ENCODE measurements around the gene COL11A2.

COL11A2 gene

GRCh38 chr6:33165581-33166258 is 26.5 kb downstream of the COL11A2 start:
- H3K27ac ChIP-seq, result no peak overlapping the region
- DNase-seq (ENCODE audit: low spot score), result no peak
- no peak for TF ChIP-seq CTCF (conservative IDR thresholded peaks at IDR 0.05; ENCODE audit: low read depth)
- POLR2A ChIA-PET (ENCODE audit: low non-redundant PET), result no interaction called here
- CTCF ChIA-PET, result no interaction called here

DNA sequence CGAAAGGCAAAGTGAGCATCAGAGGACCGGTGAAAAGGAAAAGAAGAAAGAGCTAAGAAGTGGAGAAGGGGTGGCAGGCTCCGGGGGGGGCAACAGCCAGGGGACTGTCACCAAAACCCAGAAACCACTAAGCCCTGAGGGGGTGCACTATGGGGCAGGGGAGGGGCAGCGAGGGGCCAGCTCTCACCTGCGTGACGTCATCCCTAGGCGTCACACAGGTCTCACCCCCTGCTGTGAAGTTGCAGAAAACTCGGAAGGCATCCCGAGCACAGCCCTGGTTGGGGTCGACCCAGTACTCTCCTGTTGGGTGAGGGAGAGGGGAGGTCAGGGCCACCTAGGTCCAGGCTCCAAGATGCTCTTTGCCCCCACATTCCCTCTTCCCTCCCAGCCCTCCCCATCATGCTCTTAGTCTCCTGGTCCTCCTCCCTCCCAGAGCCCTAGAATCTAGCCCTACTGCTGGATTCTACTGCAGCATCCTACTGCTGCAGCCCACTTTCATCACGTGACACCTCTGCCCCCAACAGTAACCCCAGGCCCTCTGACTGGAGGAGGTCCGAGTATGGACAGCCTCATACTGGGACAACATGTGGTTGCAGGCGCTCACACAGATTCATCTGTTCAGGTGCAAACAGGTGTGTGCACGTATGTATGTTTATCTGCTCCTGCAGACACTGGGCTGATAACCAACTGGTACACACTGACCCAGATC is 27.4 kb downstream of the COL11A2 start:
- no peak for TF ChIP-seq CTCF (conservative IDR thresholded peaks at IDR 0.05; ENCODE audit: low read depth)
- ChIA-PET POLR2A (ENCODE audit: low non-redundant PET) (no interaction called here), CTCF (interaction anchor here (0.6 to 1.3 kb wide), 3 partner anchors 9 to 83 kb away, joined by 3 to 4 read pairs (median 3); no protein-coding TSS in a partner anchor)
- no peak overlapping the region for H3K27ac ChIP-seq
- no peak for DNase-seq (ENCODE audit: low spot score)

DNA sequence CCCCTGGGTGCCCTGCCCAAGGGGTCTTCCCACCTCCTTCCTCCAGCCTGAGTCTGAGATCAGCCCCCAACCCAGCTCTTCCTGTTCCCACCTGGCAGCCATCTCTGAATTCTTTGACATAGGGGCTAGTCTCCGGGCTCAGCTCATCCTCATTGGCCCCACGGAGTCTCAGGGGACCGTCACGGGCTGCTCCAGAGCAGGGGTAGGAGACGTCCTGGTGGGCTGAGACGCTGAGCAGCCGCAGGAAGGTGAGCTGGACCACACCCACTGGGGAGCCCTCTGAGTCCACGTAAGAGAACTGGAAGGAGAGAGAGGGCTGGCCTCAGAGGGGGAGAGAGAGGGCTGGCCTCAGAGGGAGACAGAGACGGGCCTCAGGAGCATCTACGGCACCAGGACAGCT is 28.1 kb downstream of the COL11A2 start:
- CTCF ChIA-PET, result interaction anchor here (1.1 to 1.3 kb wide), 2 partner anchors 8 to 84 kb away, joined by 3 read pairs; no protein-coding TSS in a partner anchor
- POLR2A ChIA-PET (ENCODE audit: low non-redundant PET), result no interaction called here
- H3K27ac ChIP-seq, result no peak overlapping the region
- DNase-seq (ENCODE audit: low spot score), result no peak
- TF ChIP-seq CTCF (conservative IDR thresholded peaks at IDR 0.05; ENCODE audit: low read depth), result no peak

DNA sequence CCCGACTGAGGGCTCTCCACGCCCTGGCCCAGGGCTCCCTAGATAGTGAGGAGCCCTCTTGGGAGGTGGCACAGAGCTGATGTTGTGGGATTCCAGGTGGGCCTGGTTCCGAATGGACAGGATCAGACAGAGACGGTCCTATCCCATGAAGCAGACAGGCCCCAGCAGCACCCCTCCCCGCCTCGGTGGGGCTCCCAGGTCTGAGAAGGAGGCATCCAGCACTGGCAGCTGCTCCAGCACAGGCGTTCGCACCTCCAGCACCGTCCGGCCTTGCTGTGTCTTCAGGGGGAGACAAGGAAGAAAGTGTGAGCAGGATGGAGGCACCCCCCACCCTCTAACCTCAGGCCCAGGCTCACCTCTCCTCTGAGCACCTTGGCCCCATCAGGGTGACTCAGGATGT is 28.7 kb downstream of the COL11A2 start:
- DNase-seq (ENCODE audit: low spot score), result no peak
- no peak for TF ChIP-seq CTCF (conservative IDR thresholded peaks at IDR 0.05; ENCODE audit: low read depth)
- ChIA-PET CTCF (interaction anchor here (1.1 kb wide), 1 partner anchor 9 kb away, joined by 3 read pairs; no protein-coding TSS in a partner anchor), POLR2A (ENCODE audit: low non-redundant PET) (no interaction called here)
- no peak overlapping the region for H3K27ac ChIP-seq

DNA sequence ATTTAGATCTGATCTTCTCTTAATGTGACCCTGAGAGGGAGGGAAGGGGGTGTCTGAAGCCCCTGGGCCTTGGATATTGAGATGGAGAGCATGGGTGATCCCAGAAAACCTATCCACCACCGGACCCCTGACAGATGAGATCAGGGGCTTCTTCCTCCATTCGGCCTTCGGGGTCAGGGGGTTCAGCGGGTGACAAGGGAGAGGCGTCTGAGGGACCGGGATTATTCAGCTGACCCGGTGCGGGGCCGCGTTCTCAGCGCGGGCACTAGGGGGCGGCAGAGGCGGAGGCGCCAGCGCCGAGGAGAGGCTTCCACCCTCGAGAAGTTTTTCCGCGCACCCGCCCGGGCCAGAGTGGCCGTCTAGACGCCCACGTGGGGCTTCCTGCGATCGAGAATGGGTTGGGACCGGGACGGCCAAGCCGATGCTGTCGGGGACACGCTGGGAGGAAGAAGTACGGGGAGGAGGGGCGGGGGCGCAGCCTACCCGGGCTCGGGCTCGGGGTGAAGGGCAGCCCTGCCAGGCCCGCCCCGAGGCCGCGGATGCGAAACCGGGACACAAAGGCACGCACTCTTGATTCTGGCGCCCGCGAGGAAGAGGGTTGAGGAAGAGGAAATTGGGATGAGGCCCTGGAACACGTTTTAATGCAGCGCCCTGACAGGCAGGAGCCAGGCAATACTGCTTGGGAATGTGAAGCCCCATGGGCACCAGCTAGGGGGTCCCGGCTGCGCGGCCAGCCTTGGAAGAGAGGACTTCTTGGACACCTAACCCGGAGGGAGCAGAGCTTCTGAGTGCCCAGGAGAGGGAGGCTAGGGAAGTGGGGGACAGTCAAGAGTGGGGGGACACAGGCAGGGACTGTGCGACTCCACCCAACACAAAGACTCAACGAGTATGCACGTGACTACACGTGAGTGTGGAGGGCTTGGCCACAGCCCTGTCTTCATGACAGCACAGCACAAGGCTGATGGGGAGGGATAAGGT is 30.6 kb downstream of the COL11A2 start:
- ChIA-PET POLR2A (ENCODE audit: low non-redundant PET) (no interaction called here), CTCF (interaction anchor here (0.5 to 2.8 kb wide), 15 partner anchors 11 to 867 kb away, joined by 3 to 18 read pairs (median 5); no protein-coding TSS in a partner anchor)
- peak overlapping the region; percentile 86 for H3K27ac ChIP-seq
- peak; percentile 93 for TF ChIP-seq CTCF (conservative IDR thresholded peaks at IDR 0.05; ENCODE audit: low read depth)
- DNase-seq (ENCODE audit: low spot score), result peak; percentile 76
